Measurements from ENCODE around the gene THOC6.

The THOC6 gene

DNA sequence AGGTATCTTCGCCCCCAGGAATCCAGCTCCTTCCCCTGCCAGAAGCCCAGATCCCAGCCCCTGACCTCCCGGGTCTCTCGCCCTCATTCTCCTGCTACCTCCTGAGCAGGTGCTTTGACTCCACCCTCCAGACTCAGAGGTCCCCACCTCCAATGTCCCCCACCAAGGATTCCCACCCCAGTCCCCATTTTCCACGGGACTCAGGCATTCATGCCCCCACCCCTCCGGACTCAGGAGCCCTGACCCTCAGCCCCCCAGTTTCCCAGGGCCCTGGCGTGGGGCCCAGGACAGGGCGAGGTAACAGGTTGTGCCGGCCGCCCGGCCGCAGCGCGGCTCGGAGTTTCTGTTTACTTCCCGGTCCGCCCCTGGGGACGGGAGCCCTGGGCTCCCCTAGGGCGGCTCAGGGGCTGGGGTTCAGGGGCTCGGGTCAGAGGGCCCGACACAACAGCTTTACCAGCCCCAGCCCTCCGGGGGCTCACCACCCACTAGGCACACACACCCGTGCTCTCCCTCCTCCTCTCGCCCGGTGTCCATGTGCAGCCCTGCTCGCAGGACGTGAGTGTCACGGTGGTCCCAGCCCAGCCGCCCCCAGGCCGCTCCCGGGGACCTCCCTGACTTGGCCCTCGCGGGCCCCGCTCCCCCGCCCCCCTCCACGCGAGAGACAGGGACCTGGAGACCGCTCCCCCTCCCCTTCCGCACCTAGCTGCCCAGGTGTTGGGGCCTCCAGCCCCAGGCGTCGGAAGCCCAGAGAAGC is 12.3 kb downstream of the THOC6 start:
- no peaks in the 10 kb centered on the region for H3K9me3 ChIP-seq (ENCODE audit: control insufficient read depth, insufficient read depth, low read length)
- no peak overlapping the region for H3K9ac ChIP-seq (ENCODE audit: low read depth, low read length)
- H3K27me3 ChIP-seq (ENCODE audit: control insufficient read depth, insufficient read depth, low read length), result peaks cover 5% of the 10 kb centered on the region
- H3K4me3 ChIP-seq (ENCODE audit: low read depth, low read length), result peak overlapping the region; percentile 72
- H3K4me1 ChIP-seq (ENCODE audit: control insufficient read depth, insufficient read depth, low read length), result peaks cover 20% of the 10 kb centered on the region; the same call in 1 of the 2 replicates
- no peaks in the 10 kb centered on the region for H3K36me3 ChIP-seq (ENCODE audit: control insufficient read depth, insufficient read depth, low read length)
- no peak overlapping the region for H3K27ac ChIP-seq (ENCODE audit: low read depth, low read length)

DNA sequence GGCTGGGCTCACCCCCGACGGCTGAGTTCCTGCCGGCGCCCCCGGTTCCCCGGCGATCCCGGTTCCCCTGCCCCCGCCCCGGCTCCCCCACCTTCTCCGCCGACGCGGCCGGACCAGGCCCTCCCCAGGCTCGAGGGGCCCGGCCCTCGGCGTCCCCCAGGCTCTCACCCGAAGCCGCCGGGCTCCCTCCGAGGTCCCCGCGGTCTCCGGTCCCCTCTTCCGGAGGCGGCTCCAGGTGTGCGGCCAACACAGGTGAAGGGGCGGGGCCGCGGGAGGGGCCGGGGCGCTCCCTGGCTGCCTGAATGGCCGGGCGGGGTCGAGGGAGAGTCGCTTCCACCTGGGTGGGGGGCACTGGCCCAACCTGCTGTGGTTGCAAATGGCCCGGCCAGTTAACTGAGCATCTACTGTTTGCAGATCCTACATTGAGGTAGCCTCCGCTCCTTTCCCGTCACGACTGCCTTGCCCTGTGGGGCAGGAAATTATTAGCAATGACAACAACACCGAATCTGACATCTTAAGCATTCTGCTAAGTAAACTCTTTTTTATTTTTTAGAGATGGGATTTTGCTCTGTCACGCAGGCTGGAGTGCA is 13.0 kb downstream of the THOC6 start, which contains the start of gene BICDL2:
Gene BICDL2 (minus strand): TSS at position 219 of the 590 bp plus-strand sequence. CDS start 1,448 bp downstream, outside the sequence.
- no peaks in the 10 kb centered on the region for H3K36me3 ChIP-seq (ENCODE audit: control insufficient read depth, insufficient read depth, low read length)
- H3K9ac ChIP-seq (ENCODE audit: low read depth, low read length), result no peak within 1 kb of the TSS
- H3K4me3 ChIP-seq (ENCODE audit: low read depth, low read length), result peak within 1 kb of the TSS; percentile 72
- H3K4me1 ChIP-seq (ENCODE audit: control insufficient read depth, insufficient read depth, low read length), result peaks cover 15% of the 10 kb centered on the region; the same call in 1 of the 2 replicates
- no peaks in the 10 kb centered on the region for H3K9me3 ChIP-seq (ENCODE audit: control insufficient read depth, insufficient read depth, low read length)
- peaks cover 5% of the 10 kb centered on the region for H3K27me3 ChIP-seq (ENCODE audit: control insufficient read depth, insufficient read depth, low read length)
- no peak within 1 kb of the TSS for H3K27ac ChIP-seq (ENCODE audit: low read depth, low read length)

DNA sequence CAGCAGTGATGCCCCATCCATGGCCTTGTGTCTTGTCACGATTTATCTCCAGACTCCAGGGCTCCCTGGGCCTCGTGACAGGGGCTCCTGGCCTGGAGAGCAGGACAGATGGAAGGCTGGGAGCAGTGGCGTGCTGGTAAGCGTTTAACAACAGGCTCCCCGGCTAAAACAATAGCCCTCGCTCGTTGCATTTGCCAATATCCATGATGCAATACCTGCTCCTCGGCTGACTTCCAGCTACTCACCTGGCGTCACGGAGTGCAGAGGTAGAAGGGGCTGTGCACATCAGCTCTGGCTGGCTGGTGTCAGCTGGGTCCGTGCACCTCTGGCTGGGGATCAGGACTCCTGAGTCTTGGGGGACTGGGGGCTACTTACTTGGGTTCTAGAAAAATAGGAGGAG is 14.4 kb downstream of the THOC6 start:
- no peak overlapping the region for H3K4me3 ChIP-seq (ENCODE audit: low read depth, low read length)
- peaks cover 15% of the 10 kb centered on the region; the same call in 1 of the 2 replicates for H3K4me1 ChIP-seq (ENCODE audit: control insufficient read depth, insufficient read depth, low read length)
- no peak overlapping the region for H3K27ac ChIP-seq (ENCODE audit: low read depth, low read length)
- H3K9me3 ChIP-seq (ENCODE audit: control insufficient read depth, insufficient read depth, low read length), result no peaks in the 10 kb centered on the region
- H3K27me3 ChIP-seq (ENCODE audit: control insufficient read depth, insufficient read depth, low read length), result peaks cover 5% of the 10 kb centered on the region
- no peaks in the 10 kb centered on the region for H3K36me3 ChIP-seq (ENCODE audit: control insufficient read depth, insufficient read depth, low read length)
- H3K9ac ChIP-seq (ENCODE audit: low read depth, low read length), result no peak overlapping the region

DNA sequence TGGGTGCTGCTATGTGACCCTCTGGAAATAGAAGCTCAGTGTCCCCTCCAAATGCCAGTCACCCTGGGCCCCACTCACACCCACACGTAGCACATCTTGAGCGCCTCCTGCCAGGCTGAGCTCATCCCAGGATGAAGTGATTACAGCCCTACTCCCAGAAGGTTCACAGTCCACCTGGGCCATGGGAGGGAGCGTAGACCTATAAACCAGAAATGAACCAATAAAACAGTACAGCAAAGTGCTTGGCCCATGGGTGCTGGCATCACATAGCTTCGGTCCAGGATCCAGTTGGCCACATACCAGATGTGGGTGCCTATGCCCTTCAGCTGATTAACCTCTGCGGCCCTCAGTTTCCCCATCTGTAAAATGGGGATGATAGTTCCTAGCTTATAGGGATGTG is 15.1 kb downstream of the THOC6 start:
- no peak overlapping the region for H3K27ac ChIP-seq (ENCODE audit: low read depth, low read length)

DNA sequence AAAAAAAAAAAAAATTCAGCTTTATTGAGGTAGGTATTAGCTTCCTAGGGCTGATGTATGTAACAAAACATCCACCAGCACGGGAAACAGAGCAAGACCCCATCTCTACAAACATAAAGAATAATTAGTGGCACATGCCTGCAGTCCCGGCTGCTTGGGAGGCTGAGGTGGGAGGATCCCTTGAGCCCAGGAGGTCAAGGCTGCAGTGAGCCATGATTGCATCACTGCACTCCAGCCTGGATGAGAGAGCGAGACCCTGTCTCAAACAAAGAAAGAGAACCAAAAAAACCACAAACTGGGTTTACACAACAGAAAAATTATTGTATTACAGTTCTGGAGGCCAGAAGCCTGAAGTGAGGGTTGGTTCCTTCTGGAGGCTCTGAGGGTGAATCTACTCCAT is 18.5 kb downstream of the THOC6 start:
- Histone ChIP-seq H3K4me1 (ENCODE audit: control insufficient read depth, insufficient read depth, low read length) (peaks cover 11% of the 10 kb centered on the region; the same call in 1 of the 2 replicates), H3K36me3 (ENCODE audit: control insufficient read depth, insufficient read depth, low read length) (no peaks in the 10 kb centered on the region), H3K4me3 (ENCODE audit: low read depth, low read length) (no peak overlapping the region), H3K9me3 (ENCODE audit: control insufficient read depth, insufficient read depth, low read length) (no peaks in the 10 kb centered on the region), H3K9ac (ENCODE audit: low read depth, low read length) (no peak overlapping the region), H3K27ac (ENCODE audit: low read depth, low read length) (no peak overlapping the region), H3K27me3 (ENCODE audit: control insufficient read depth, insufficient read depth, low read length) (peaks cover 15% of the 10 kb centered on the region)

More for the DNA sequence above, 15.1 kb downstream of the THOC6 start:
- Histone ChIP-seq H3K4me3 (ENCODE audit: low read depth, low read length) (no peak overlapping the region), H3K27me3 (ENCODE audit: control insufficient read depth, insufficient read depth, low read length) (peaks cover 6% of the 10 kb centered on the region), H3K9ac (ENCODE audit: low read depth, low read length) (no peak overlapping the region), H3K4me1 (ENCODE audit: control insufficient read depth, insufficient read depth, low read length) (peaks cover 15% of the 10 kb centered on the region; the same call in 1 of the 2 replicates), H3K36me3 (ENCODE audit: control insufficient read depth, insufficient read depth, low read length) (no peaks in the 10 kb centered on the region), H3K9me3 (ENCODE audit: control insufficient read depth, insufficient read depth, low read length) (no peaks in the 10 kb centered on the region)

DNA sequence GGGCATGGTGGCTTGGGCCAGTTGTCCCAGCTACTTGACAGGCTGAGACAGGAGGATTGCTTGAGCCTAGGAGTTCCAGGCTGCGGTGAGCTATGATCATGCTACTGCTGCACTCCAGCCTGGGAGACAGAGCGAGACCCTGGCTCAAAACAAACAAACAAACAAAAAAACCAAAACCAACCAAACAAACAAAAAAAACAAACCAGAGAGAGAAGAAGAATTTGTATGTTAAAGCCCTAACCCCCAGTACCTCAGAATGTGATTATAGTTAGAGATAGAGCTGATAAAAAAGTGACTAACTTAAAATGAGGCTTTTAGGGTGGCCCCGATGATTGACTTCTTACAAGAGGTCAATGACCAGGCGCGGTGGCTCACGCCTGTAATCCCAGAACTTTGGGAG is 20.9 kb downstream of the THOC6 start:
- Histone ChIP-seq H3K4me3 (ENCODE audit: low read depth, low read length) (peak overlapping the region; percentile 75; the same call in 1 of the 2 replicates), H3K4me1 (ENCODE audit: control insufficient read depth, insufficient read depth, low read length) (no peaks in the 10 kb centered on the region), H3K27ac (ENCODE audit: low read depth, low read length) (no peak overlapping the region), H3K9ac (ENCODE audit: low read depth, low read length) (no peak overlapping the region), H3K9me3 (ENCODE audit: control insufficient read depth, insufficient read depth, low read length) (no peaks in the 10 kb centered on the region), H3K27me3 (ENCODE audit: control insufficient read depth, insufficient read depth, low read length) (peaks cover 33% of the 10 kb centered on the region), H3K36me3 (ENCODE audit: control insufficient read depth, insufficient read depth, low read length) (no peaks in the 10 kb centered on the region)

DNA sequence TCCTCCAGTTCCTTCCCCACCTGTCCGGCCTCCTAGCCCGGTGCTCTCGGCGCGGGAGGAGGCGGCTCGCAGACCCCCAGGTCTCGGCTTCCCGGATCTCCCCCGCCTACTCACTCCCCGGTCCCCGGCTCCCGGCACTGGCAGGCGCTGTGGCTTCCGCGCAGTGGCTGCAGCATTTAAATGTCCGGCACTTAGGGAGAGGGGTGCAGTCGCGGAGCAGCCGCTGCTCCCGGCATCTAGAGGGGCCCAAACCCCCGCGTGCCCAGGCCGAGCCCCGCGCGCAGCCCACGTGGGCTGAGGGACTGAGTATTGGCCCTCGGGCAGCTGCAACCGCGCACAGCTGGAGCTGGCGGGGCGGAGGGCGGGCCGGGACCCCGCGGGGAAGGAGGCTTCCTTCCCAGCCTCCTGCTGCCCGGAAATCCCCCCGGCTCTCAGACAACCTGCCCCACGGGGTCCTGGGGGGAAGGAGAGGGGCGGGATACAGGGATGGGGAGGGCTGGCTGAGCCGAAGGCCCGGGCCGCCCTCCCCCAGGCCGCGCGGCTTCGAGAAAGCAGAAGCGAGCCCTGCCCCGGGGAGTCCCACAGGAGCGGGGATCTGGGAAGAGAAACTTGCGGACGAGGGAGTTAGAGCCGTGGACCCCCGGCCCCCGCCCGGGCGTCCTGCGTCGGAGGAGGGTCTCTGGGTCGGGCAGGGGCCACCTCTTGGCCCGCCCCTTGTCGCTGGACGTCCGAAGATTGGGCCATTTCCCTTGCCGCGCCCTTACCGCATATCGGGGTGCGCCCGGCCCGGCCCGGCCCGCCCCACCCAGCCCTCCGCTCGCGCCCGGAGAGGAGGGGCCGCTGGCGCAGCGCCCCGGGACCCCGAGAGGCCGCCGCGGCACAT is 22.2 kb downstream of the THOC6 start, which contains the start of gene MMP25:
Gene MMP25 (plus strand): TSS at position 804 of the 883 bp plus-strand sequence. CDS start 357 bp downstream, outside the sequence.
- Histone ChIP-seq H3K4me3 (ENCODE audit: low read depth, low read length) (peak within 1 kb of the TSS; percentile 75), H3K27ac (ENCODE audit: low read depth, low read length) (peak within 1 kb of the TSS; percentile 78), H3K9ac (ENCODE audit: low read depth, low read length) (peak within 1 kb of the TSS; percentile 26; the same call in 1 of the 2 replicates), H3K4me1 (ENCODE audit: control insufficient read depth, insufficient read depth, low read length) (no peaks in the 10 kb centered on the region), H3K27me3 (ENCODE audit: control insufficient read depth, insufficient read depth, low read length) (peaks cover 33% of the 10 kb centered on the region), H3K36me3 (ENCODE audit: control insufficient read depth, insufficient read depth, low read length) (no peaks in the 10 kb centered on the region), H3K9me3 (ENCODE audit: control insufficient read depth, insufficient read depth, low read length) (no peaks in the 10 kb centered on the region)

DNA sequence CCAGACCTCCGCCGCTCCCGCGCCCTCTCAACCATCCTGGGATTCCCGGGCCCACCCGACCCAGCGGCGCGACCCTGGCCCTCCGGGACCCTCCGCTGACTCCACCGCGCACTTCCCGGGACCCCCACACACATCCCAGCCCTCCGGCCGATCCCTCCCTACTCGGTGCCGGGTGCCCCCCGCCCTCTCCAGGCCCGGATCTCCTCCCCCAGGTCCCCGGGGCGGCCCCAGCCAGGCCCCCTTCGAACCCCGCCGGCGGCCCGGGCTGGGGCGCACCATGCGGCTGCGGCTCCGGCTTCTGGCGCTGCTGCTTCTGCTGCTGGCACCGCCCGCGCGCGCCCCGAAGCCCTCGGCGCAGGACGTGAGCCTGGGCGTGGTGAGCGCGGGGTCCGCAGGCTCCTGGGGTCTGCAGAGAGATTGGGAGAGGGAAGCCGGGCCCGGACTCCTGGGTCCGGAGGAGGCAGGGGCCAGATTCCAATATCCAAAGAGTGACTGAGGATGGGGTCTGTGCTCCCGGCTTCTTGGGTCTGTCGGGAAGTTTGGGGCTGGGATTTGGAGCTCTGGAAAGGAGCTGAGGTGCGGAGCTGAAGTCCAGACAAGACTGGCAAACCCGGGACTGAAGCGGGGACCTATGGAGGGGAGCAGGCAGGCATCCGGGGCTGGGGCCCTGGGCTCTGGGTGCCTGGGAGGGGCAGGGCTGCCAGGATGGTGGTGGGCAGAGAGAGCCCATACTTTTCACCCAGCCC is 23.0 kb downstream of the THOC6 start:
- H3K9ac ChIP-seq (ENCODE audit: low read depth, low read length), result no peak overlapping the region
- H3K4me3 ChIP-seq (ENCODE audit: low read depth, low read length), result peak overlapping the region; percentile 75

DNA sequence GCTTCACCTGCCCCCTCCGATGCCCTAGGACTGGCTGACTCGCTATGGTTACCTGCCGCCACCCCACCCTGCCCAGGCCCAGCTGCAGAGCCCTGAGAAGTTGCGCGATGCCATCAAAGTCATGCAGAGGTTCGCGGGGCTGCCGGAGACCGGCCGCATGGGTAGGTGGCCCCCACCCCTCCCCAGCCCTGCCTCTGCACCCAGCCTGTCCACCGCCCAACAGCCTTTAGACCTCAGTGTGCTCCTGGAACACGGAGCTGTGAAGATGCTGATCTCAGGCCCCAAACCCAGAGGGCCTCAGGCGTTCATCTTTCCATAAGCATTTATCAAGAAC is 23.5 kb downstream of the THOC6 start:
- Histone ChIP-seq H3K4me1 (ENCODE audit: control insufficient read depth, insufficient read depth, low read length) (no peaks in the 10 kb centered on the region), H3K36me3 (ENCODE audit: control insufficient read depth, insufficient read depth, low read length) (no peaks in the 10 kb centered on the region), H3K4me3 (ENCODE audit: low read depth, low read length) (peak overlapping the region; percentile 75), H3K27me3 (ENCODE audit: control insufficient read depth, insufficient read depth, low read length) (peaks cover 33% of the 10 kb centered on the region), H3K9ac (ENCODE audit: low read depth, low read length) (no peak overlapping the region), H3K27ac (ENCODE audit: low read depth, low read length) (no peak overlapping the region), H3K9me3 (ENCODE audit: control insufficient read depth, insufficient read depth, low read length) (no peaks in the 10 kb centered on the region)

More for the DNA sequence above, 23.0 kb downstream of the THOC6 start:
- H3K4me1 ChIP-seq (ENCODE audit: control insufficient read depth, insufficient read depth, low read length), result no peaks in the 10 kb centered on the region
- peaks cover 33% of the 10 kb centered on the region for H3K27me3 ChIP-seq (ENCODE audit: control insufficient read depth, insufficient read depth, low read length)
- H3K27ac ChIP-seq (ENCODE audit: low read depth, low read length), result no peak overlapping the region
- H3K9me3 ChIP-seq (ENCODE audit: control insufficient read depth, insufficient read depth, low read length), result no peaks in the 10 kb centered on the region
- H3K36me3 ChIP-seq (ENCODE audit: control insufficient read depth, insufficient read depth, low read length), result no peaks in the 10 kb centered on the region

DNA sequence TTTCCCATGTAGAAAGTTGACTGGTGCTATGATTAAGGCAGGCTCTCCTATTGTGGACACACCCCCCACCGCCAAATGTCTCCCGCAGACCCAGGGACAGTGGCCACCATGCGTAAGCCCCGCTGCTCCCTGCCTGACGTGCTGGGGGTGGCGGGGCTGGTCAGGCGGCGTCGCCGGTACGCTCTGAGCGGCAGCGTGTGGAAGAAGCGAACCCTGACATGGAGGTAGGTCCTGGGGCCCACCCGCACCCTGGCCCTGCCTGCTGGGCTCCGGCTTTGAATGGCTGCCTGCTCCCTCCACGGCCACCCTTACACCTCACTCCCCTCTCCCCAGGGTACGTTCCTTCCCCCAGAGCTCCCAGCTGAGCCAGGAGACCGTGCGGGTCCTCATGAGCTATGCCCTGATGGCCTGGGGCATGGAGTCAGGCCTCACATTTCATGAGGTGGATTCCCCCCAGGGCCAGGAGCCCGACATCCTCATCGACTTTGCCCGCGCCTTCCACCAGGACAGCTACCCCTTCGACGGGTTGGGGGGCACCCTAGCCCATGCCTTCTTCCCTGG is 26.2 kb downstream of the THOC6 start:
- Histone ChIP-seq H3K4me3 (ENCODE audit: low read depth, low read length) (no peak overlapping the region), H3K4me1 (ENCODE audit: control insufficient read depth, insufficient read depth, low read length) (no peaks in the 10 kb centered on the region), H3K9me3 (ENCODE audit: control insufficient read depth, insufficient read depth, low read length) (no peaks in the 10 kb centered on the region), H3K9ac (ENCODE audit: low read depth, low read length) (no peak overlapping the region), H3K27me3 (ENCODE audit: control insufficient read depth, insufficient read depth, low read length) (peaks cover 24% of the 10 kb centered on the region), H3K36me3 (ENCODE audit: control insufficient read depth, insufficient read depth, low read length) (peaks cover 3% of the 10 kb centered on the region; the same call in 1 of the 2 replicates), H3K27ac (ENCODE audit: low read depth, low read length) (no peak overlapping the region)
